ENCODE results near the gene SLC25A29.
"Not testable (repeated sequence)": the region's sequence is repeated elsewhere in the genome, so short reads cannot be mapped to it uniquely, and the experiment has no call there.

The SLC25A29 gene

DNA sequence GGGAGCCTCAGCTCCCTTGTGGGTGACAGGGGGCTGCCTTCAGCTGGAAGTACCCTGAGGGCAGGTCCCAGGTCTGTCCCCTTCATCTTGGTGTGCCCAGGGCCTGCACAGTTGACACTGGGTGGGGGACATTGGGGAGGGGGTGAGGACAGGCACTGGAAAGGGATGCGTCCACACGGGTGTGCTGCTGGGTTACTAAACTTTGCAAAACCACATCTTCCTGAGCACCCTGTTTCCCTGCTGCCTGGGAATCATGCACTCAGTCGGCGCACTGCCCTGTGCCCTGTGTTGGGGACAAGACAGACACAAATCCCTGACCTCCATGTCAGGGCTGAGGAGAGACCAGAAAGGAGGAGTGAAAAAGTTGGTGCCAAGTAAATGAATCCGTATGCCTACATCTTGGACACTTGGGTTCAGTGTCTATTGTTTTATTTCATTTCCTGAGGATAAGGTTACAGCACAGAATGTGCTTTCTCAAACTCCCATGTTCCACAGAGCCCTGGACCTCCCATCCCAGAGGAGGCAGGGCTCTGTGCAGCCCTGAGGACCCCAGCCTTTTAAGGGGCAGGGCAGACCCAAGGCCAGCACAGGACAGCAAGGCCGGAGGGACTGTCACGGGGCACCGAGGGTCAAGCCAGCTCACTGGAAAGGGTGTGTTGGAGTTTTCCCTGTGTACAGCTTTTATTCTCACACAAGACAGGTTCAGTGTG is 2.9 kb upstream of the SLC25A29 start:
- no peak for DNase-seq (ENCODE audit: low spot score)

DNA sequence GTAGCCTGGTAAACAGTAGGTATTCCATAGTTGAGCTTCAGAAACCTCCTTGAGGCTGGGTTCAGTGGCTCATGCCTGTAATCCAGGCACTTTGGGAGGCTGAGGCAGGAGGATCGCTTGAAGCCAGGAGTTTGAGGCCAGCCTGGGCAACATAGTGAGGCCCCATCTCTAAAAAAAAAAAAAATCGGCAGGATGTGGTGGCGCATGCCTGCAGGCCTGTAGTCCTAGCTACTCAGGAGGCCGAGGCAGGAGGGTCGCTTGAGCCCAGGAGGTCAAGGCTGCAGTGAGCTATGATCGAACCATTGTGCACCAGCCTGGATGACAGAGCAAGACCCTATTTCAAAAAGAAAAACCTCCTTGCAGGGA is 2.2 kb upstream of the SLC25A29 start:
- not testable (repeated sequence) for DNase-seq (ENCODE audit: low spot score)

DNA sequence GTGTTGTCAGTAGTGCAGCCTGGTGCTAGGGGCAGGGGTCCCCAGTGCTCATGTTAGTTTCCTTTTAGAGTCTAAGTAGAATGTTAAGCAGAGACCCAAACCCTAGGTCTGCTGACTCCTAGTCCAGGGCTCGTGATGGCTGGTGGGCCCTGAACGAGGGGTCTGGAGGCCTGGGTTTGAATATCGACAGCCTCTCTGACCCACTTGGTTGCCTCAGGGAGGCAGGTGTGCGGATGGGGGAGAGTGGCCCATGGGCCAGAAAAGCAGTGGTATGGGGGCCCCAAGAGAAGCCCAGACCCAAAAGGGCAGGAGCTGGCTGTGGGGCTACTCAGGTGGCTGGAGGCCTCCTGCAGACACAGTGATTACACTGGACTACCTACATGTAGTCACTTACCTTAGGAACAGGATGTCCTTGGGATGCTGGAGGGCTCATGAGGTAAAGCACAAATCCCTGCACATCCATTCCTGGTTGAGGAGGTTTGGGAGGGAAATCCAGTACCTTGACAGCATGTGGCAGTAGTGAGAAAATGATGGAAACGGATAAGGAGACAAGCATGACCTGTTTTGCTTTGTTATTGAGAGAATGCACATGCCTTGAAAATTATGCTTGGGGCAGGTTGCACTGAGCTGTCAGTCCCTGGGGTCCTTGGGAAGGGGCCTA is 1.7 kb upstream of the SLC25A29 start:
- no peak for DNase-seq (ENCODE audit: low spot score)

DNA sequence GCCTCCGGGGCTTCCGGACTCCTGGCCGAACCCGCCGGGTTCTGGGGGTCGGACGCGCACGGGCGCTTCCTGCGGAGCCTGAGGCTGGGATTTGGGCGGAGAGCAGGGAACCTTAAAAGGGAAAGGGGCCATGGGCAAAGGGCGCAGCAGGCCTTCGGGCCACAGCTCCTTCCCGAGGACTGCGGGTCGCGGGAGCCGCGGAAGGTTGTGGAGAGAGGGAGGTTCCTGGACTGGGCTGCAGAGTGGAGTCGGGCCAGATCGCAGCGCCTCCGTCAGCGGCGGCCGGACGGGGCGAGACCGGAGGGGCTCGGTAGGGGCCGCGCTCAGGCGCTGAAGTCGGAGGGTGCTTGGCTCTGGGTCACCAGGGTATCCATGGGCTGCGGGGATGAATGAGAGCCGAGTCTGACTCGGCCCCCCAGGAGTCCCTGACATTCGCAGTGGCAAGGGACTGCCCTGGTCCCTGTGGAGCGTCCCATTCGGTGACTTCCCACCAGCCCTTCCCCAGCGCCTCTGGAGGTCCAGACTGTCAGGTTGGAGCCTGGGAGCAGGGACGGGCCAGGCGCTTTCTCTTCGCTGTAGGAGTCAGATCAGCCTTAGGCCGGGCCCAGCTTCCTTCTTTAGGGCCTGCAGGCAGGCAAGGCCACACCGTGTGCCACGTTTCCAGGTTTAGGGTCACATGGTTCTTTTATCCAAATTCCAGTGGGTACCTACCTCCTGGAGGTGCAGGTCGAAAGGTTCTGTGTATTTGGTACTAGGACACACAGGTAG is 938 bp upstream of the SLC25A29 start:
- DNase-seq (ENCODE audit: low spot score), result no peak

DNA sequence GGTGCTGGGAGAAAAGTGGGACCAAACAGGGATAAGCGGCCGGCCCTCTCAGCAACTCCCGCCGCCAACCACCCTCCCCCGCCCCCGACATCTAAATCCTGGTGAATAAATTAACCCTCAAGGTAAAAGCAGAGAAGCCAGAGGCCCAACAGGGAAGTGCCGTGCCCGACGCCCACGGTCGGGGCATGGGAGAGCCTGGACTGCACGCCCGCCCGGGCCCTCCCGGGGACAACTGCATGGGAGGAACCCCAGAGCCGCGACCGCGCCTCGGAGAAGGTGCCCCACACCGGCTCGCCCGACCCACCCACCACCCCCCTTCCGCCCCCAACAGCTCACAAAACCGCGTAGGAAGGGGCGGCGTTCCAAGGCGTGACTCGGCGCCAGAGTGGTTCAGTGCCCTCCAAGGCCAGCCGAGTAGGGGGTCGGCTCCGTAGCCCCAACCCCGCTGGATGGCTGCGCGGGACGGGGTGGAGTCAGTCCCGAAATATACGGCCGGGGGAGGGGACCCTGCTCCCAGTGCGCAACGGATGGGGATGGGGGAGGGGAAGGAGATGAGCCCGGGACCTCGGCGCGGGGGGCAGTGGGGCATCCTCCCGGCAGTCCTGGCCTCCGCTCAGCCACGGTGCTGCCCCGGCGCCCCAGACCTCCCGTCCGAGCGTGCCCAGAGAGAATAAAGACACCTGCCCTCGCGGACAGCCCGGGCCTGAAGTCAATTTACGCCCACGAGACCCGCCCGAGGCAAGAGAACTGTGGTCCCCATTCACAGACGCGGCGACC is 732 bp downstream of the SLC25A29 start:
- DNase-seq (ENCODE audit: low spot score), result no peak

DNA sequence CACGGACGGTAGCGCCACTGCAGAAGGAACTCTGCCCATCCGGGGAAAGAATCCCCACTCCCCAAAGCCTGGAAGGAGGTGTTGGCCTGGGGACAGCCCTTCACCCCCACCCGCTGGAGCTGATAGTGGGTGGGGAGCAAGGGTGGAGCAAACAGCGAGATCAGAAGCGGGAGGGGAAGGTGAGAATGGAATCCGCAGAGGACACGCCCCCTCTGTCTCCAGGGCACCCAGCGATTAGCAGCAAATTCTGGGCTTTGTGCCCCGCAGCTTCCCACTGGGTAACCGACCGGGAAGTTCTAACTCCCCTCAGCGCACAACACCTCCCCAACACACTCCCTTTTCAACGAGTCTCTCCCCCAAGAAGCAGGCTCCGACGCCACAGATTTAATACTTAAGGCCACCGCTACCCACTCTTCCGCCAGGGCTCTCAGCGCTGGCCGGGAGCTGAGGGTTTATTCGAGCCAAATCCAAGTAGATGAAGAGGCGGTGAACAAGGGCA is 1.4 kb downstream of the SLC25A29 start:
- peak; percentile 23 for DNase-seq (ENCODE audit: low spot score)

DNA sequence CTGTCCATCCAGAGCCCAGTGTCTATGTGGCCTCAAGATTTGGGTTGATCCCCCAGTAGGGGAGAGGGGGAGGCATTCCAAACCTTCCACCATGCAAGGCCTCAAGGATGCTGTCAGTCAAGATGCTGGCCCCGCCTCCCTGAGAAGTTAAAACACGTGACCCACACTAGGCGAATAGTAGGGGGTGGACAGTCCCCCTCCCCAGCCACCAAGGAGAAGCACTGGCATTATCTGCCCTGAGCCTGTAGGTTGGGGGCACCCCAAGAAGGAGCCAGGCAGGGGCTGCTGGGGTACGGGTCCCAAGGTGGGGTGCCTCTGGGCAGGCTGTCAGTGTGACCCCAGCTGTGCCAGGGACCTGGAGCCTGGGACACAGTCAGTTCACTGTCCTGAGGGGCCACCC is 2.3 kb downstream of the SLC25A29 start:
- DNase-seq (ENCODE audit: low spot score), result no peak

DNA sequence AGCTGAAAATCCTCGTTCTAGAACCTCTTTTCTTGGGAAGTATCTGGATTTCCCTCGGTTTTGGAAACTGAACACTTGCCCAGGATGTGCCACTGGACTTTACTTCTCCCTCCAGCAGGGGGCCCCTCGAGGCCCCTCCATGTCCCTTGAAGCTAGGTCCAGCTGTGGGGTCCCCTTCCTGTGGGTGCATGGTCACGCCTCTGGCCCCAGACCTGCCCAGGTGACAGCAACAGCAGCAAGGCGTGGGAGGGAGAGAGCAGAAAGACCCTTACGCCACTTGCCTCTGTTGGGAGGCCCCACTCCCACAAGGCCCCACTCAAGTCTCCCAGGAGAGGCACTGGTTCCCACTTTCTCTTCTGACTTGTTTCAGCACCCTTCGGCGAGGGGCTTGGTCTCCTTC is 3.1 kb downstream of the SLC25A29 start:
- DNase-seq (ENCODE audit: low spot score), result no peak

DNA sequence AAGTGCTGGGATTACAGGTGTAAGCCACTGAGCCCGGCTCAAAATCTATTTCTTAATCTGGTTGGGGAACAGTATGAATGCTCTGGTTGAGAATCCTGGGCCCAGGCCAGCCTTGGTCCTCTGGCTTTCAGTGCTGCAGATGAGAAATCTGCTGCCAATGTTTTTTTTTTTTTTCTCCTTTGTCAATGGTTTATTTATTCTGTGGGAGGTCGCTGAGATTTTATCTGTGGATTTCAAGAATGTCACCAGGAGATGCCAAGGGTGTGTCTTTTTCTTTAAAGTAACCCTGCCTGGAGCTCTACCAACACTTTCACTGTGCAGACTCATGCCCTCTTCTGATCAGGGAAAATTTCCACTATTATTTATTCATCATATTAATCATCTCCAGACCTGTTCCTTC is 3.6 kb downstream of the SLC25A29 start:
- DNase-seq (ENCODE audit: low spot score), result no peak

DNA sequence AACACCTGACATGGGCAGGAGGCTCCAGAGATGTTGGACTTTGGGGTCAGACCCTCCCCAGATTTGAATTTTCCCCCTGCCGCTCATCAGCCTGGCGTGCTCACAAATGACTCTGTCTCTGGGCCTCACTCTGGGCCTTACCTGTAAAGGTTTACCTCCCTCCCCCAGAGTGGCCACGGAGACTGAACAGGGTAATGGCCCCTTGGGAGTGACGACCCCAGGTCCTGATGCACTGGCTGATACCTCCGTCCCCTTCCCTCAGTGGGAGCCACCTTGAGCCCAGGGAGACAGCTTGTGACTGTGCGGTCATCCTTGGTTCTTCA is 7.0 kb downstream of the SLC25A29 start:
- DNase-seq (ENCODE audit: low spot score), result no peak

DNA sequence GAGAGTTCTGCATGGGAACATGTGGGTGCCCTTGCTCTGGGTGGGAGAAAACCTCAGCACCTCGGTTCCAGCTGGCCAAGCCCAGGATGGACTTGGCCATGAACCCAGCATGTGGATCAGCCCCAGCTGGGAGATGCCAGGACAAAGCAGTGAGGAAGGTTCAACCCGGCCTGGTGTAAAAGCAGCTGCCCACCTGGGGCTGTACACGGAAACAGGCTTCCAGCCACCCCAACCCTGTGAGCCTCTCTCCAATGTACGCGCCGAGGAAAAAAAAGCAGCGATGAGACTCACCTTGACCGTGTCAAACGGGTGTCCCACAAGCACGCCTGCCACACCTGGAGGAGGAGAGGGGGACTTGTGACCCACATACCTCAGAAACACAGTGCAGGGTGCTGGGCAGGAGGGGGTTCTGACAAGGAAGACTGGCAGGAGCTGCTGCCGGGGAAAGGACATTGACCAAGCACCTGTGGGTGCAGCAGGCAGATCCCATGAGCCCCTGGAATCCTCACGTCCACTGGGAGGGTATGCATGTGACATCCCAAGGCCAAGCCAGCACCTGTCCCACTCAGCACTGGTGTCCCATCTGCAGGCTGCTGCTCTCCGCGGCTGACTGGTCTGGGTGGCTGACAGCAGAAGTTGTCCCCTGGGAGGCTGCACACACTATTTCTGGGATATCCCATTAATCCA is 7.5 kb downstream of the SLC25A29 start:
- no peak for DNase-seq (ENCODE audit: low spot score)

DNA sequence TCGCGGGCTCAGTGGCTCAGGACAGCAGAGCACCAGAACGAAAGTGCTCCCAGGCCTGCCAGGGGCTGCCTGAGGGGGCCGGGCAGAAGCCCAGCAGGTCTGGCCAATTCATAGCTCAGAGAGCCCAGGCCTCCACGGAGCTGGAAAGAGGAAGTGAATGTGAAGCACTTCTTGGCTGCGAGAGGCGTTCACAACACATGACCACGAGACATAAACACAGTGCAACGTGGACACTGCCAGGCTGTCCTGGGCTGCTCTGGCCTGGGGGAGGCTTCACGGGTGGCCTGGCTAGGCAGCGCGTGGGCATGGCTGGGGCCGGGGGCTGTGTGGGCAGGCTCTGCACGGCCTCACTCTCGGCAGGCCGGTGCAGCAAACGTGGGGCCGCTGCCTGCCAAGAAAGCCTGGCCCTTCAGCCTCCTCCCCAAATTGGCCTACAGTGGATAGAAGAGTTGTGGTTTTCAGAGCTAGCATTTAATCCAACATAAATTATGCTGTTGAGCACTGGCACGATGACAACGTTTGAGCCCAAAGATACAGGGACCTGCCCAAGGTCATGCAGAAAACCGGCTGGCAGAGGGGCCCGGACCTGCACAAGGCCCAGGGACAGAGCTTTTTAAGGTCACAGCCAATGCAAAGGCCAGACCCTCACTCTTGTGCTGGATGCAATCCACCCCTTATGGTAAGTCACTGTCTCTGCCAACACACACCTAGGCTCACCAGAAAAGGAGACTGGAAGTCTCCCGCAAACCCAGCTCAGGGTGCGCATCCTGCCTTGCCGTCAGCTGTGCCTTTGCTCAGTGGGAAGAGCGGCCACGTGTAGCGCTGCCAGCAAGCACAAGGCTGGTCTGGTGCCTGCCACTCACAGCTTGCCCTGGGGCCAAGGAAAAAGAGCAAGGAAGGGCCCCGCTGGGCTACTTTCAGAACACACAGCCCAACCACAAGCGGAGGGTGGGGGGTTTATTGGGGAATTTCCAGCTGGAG is 8.6 kb downstream of the SLC25A29 start:
- peak; percentile 82 for DNase-seq (ENCODE audit: low spot score)

DNA sequence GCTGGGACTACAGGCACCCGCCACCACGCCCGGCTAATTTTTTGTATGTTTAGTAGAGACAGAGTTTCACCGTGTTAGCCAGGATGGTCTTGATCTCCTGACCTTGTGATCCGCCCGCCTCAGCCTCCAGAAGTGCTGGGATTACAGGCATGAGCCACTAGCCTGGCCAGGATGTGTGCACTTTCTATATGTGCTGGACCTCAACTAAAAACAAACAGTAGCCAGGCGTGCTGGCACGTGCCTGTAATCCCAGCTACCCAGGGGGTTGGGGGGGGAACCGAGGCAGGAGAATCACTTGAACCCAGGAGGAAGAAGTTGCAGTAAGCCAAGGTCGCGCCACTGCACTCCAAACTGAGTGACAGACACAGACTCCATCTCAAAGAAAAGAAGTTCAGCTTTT is 9.5 kb downstream of the SLC25A29 start:
- DNase-seq (ENCODE audit: low spot score), result not testable (repeated sequence)

DNA sequence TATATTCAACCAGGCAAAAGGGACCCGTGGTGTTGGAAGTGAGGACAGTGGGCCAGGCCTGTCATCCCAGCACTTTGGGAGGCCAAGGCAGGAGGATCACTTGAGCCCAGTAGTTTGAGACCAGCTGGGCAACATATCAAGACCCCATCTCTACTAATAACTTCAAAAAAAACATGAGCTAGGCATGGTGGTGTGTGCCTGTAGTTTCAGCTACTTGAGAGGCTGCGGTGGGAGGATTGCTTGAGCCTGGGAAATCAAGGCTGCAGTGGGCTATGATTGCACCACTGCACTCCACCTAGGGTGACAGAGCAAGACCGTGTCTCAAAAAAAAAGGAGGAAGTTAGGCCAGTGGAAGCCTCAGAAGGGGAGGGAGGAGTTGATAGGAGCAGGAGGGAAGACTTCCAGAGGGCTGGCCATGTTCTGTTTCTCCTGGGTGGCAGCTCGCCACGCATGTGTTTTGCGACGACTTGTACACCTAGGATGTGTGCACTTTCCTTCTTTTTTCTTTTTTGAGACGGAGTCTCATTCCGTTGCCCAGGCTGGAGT is 10.1 kb downstream of the SLC25A29 start:
- no peak for DNase-seq (ENCODE audit: low spot score)

DNA sequence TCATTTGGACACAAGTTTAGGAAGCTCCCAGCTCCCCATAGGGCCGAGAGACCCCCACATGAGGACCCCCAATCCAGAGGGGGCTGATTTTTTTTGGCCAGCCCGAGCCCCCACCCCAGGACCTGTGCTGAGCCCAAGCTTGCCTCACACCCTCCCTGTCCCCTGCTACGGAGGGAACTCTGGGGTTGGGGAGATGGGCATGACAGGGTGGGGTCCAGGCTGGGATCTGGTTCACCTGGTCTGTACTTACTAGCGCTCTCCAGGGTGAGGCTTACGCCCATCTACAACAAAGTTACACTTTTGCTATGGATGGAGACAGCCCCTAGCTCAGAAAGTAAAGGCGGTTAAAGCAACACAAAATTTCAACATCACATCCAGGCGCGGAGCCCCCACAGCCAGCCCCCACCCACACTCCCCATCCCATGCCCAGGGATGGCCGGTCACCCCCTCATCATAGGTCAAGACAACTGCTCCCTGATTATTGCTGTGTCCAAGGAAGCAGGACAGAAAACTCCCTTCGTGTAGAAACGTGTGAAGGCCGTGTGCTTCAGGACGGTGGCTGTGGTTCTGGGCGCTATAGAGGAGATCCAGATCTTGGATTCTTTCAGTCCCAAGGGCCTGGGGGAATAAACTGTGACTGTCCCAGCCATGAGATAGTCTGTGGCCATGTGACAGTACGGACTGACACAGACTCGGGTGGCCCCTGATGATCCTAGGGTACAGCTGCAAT is 10.7 kb downstream of the SLC25A29 start:
- no peak for DNase-seq (ENCODE audit: low spot score)

DNA sequence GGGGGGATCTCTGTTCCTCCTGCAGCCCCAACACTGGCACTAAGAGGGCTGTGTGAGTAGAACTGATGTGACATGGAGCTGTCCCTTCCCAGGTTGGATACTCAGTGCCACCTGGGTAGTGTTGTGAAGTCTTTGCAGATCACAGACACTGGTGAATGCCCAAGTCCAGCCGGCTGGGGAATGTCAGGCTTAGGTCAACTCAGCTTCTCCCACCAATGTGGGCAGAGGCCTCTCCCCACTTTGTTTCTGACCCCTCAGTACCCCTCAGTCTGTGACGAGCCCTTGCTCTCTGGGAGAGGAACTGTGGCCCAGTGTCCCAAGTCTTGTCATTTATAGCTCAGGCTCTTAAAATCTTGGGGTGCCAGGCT is 11.3 kb downstream of the SLC25A29 start:
- DNase-seq (ENCODE audit: low spot score), result no peak

DNA sequence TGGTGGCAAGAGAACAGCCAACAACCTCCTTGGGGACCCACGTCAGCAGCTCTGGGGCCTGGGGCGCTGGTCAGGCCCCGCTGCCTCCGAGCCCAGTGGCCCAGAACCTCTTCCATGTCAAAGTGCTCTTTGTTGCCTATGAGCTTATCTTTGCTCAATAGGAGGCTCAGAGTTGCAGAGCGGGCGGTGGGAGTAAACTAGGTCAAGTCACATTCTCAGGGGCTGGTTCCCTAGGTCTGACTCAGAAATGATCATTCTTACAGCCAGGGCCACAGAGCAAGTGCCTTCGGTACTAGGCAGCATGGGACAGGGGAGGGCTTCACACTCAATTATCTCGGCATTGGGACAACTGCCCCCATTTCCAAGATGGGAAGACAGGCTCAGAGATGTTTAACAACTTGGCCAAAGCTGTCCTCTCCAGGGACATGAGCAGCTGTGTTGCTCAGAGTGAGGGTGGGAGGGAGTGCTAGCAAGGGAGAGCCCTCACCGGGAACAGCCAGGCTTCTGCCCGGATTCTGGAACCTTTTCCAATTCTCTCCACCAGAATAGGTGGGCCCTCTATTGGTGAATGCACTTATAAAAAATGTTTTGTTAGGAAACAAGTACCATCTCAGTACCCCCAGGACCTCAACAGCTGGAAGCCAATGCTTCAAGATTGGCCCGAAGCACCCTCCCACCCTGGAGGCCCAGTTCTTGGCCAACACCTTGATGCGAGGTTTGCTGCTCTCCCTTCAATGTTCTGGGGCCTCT is 11.9 kb downstream of the SLC25A29 start:
- no peak for DNase-seq (ENCODE audit: low spot score)

DNA sequence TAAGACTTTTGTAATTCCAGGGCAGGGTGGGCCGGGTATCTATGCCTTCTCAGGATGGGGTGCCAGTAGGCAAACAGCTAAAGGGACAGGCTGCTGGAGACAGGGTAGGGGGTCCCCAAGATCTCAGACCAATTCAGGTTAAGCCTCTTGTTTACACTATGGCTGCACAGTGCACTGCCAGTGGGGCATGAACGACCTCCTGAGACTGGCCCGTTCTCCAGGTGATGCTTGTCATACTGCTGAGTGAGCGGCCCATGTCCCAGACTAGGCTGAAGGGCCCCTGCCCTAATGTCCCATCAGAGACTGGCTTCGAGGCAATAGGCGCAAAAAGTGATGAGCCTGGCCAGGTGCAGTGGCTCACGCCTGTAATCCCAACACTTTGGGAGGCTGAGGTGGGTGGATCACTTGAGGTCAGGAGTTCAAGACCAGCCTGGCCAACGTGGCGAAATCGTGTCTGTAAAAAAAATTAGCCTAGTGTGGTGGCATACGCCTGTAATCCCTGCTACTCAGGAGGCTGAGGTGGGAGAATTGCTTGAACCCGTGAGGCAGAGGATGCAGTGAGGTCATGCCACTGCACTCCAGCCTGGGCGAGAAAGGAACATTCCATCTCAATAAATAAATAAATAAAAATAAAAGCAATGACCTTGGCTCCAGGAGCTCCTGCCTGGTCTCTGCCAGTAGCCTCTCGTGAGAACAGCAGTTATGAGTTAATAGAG is 12.6 kb downstream of the SLC25A29 start:
- no peak for DNase-seq (ENCODE audit: low spot score)

Measured in globus pallidus (tissue), 1 donor.